ENCODE measurements around the gene CORO6.

Gene CORO6

GRCh38 chr17:29579866-29580771, 42.6 kb downstream of the CORO6 start:
- Histone ChIP-seq H3K9me3 (ENCODE audit: control extremely low read depth in 1 of 5, control insufficient read depth in 4 of 5, insufficient read depth in 2 of 5, low read depth in 1 of 5, low read length in 4 of 5) (no peaks in the 10 kb centered on the region), H3K27me3 (replicated peaks in 2 of 5; ENCODE audit: control insufficient read depth in 4 of 5, insufficient read depth in 5 of 5, low read length in 4 of 5) (no peaks in the 10 kb centered on the region), H3K4me1 (ENCODE audit: control extremely low read depth in 1 of 4, control insufficient read depth in 4 of 4, insufficient read depth in 4 of 4, low read length in 3 of 4) (peaks cover 0 to 18% (median 13%) of the 10 kb centered on the region in 4 experiments), H3K4me3 (ENCODE audit: control insufficient read depth in 1 of 7, extremely low read depth in 1 of 7, insufficient read depth in 4 of 7, low read depth in 2 of 7, low read length in 6 of 7) (no peak overlapping the region), H3K27ac (ENCODE audit: insufficient read depth in 1 of 2, low read depth in 1 of 2, low read length in 2 of 2, poor library complexity in 1 of 2, severe bottlenecking in 2 of 2) (no peak overlapping the region), H3K36me3 (ENCODE audit: control insufficient read depth in 4 of 4, insufficient read depth in 4 of 4, low read length in 3 of 4) (peaks cover 3 to 81% (median 49%) of the 10 kb centered on the region in 4 experiments)
- ChIA-PET CTCF (interaction anchor here (0.5 to 15.9 kb wide), 16 partner anchors 8 to 351 kb away, joined by 3 to 179 read pairs (median 5); partner anchors contain the start of genes ABHD15, ANKRD13B and GIT1), POLR2A (no interaction called here)
- peak; percentile 89 to 96 (median 95) for DNase-seq
- WGBS (ENCODE audit: insufficient coverage) = 58% methylated on average over 10 of the region's 15 CpGs

GRCh38 chr17:29578626-29579485, 43.9 kb downstream of the CORO6 start:
- WGBS (ENCODE audit: insufficient coverage) = 100% methylated on average over 8 of the region's 14 CpGs
- H3K9me3 ChIP-seq (ENCODE audit: control extremely low read depth in 1 of 5, control insufficient read depth in 4 of 5, insufficient read depth in 2 of 5, low read depth in 1 of 5, low read length in 4 of 5) = no peaks in the 10 kb centered on the region
- H3K36me3 ChIP-seq (ENCODE audit: control insufficient read depth in 4 of 4, insufficient read depth in 4 of 4, low read length in 3 of 4) = peaks cover 3 to 92% (median 60%) of the 10 kb centered on the region in 4 experiments
- DNase-seq = no peak
- peaks cover 0 to 6% (median under 1%) of the 10 kb centered on the region in 4 experiments for H3K4me1 ChIP-seq (ENCODE audit: control extremely low read depth in 1 of 4, control insufficient read depth in 4 of 4, insufficient read depth in 4 of 4, low read length in 3 of 4)
- H3K4me3 ChIP-seq (ENCODE audit: control insufficient read depth in 1 of 7, extremely low read depth in 1 of 7, insufficient read depth in 4 of 7, low read depth in 2 of 7, low read length in 6 of 7) = no peak overlapping the region
- ChIA-PET POLR2A (interaction anchor here (1.2 kb wide), 1 partner anchor 16 kb away, joined by 3 read pairs; no protein-coding TSS in a partner anchor), CTCF (interaction anchor here (0.5 to 15.9 kb wide), 11 partner anchors 9 to 206 kb away, joined by 3 to 179 read pairs (median 5); partner anchors contain the start of genes ANKRD13B, GIT1 and TP53I13)
- H3K27ac ChIP-seq (ENCODE audit: insufficient read depth in 1 of 2, low read depth in 1 of 2, low read length in 2 of 2, poor library complexity in 1 of 2, severe bottlenecking in 2 of 2) = no peak overlapping the region
- H3K27me3 ChIP-seq (replicated peaks in 2 of 5; ENCODE audit: control insufficient read depth in 4 of 5, insufficient read depth in 5 of 5, low read length in 4 of 5) = no peaks in the 10 kb centered on the region

- no peak overlapping the region for H3K4me3 ChIP-seq (ENCODE audit: control insufficient read depth in 1 of 7, extremely low read depth in 1 of 7, insufficient read depth in 4 of 7, low read depth in 2 of 7, low read length in 6 of 7)
- no peak for DNase-seq
- H3K9me3 ChIP-seq (ENCODE audit: control extremely low read depth in 1 of 5, control insufficient read depth in 4 of 5, insufficient read depth in 2 of 5, low read depth in 1 of 5, low read length in 4 of 5) = no peaks in the 10 kb centered on the region
- peaks cover 0 to 11% (median 4%) of the 10 kb centered on the region in 4 experiments for H3K4me1 ChIP-seq (ENCODE audit: control extremely low read depth in 1 of 4, control insufficient read depth in 4 of 4, insufficient read depth in 4 of 4, low read length in 3 of 4)
- H3K36me3 ChIP-seq (ENCODE audit: control insufficient read depth in 4 of 4, insufficient read depth in 4 of 4, low read length in 3 of 4) = peaks cover 3 to 89% (median 60%) of the 10 kb centered on the region in 4 experiments
- ChIA-PET CTCF (interaction anchor here (1.7 to 15.9 kb wide), 4 partner anchors 9 to 39 kb away, joined by 6 to 179 read pairs (median 72); partner anchors contain the start of genes ANKRD13B and TP53I13), POLR2A (interaction anchor here (1.2 kb wide), 1 partner anchor 15 kb away, joined by 3 read pairs; no protein-coding TSS in a partner anchor)
- no peak overlapping the region for H3K27ac ChIP-seq (ENCODE audit: insufficient read depth in 1 of 2, low read depth in 1 of 2, low read length in 2 of 2, poor library complexity in 1 of 2, severe bottlenecking in 2 of 2)
- 94% methylated on average over 18 of the region's 22 CpGs for WGBS (ENCODE audit: insufficient coverage)
- no peaks in the 10 kb centered on the region for H3K27me3 ChIP-seq (replicated peaks in 2 of 5; ENCODE audit: control insufficient read depth in 4 of 5, insufficient read depth in 5 of 5, low read length in 4 of 5)
Measured at GRCh38 chr17:29577385-29578211, 45.1 kb downstream of the CORO6 start.

GRCh38 chr17:29577001-29577370, 45.7 kb downstream of the CORO6 start:
- no peaks in the 10 kb centered on the region for H3K27me3 ChIP-seq (replicated peaks in 2 of 5; ENCODE audit: control insufficient read depth in 4 of 5, insufficient read depth in 5 of 5, low read length in 4 of 5)
- H3K4me1 ChIP-seq (ENCODE audit: control extremely low read depth in 1 of 4, control insufficient read depth in 4 of 4, insufficient read depth in 4 of 4, low read length in 3 of 4) = peaks cover 0 to 11% (median 8%) of the 10 kb centered on the region in 4 experiments
- 96% methylated on average over 9 of the region's 9 CpGs for WGBS (ENCODE audit: insufficient coverage)
- no peak overlapping the region for H3K27ac ChIP-seq (ENCODE audit: insufficient read depth in 1 of 2, low read depth in 1 of 2, low read length in 2 of 2, poor library complexity in 1 of 2, severe bottlenecking in 2 of 2)
- ChIA-PET CTCF (interaction anchor here (0.9 to 15.9 kb wide), 6 partner anchors 9 to 40 kb away, joined by 4 to 179 read pairs (median 5); partner anchors contain the start of genes ANKRD13B and TP53I13), POLR2A (no interaction called here)
- no peaks in the 10 kb centered on the region for H3K9me3 ChIP-seq (ENCODE audit: control extremely low read depth in 1 of 5, control insufficient read depth in 4 of 5, insufficient read depth in 2 of 5, low read depth in 1 of 5, low read length in 4 of 5)
- no peak for DNase-seq
- H3K36me3 ChIP-seq (ENCODE audit: control insufficient read depth in 4 of 4, insufficient read depth in 4 of 4, low read length in 3 of 4) = peaks cover 1 to 87% (median 57%) of the 10 kb centered on the region in 4 experiments
- no peak overlapping the region for H3K4me3 ChIP-seq (ENCODE audit: control insufficient read depth in 1 of 7, extremely low read depth in 1 of 7, insufficient read depth in 4 of 7, low read depth in 2 of 7, low read length in 6 of 7)

GRCh38 chr17:29576214-29577000, 46.3 kb downstream of the CORO6 start:
- Histone ChIP-seq H3K4me3 (ENCODE audit: control insufficient read depth in 1 of 7, extremely low read depth in 1 of 7, insufficient read depth in 4 of 7, low read depth in 2 of 7, low read length in 6 of 7) (no peak overlapping the region), H3K9me3 (ENCODE audit: control extremely low read depth in 1 of 5, control insufficient read depth in 4 of 5, insufficient read depth in 2 of 5, low read depth in 1 of 5, low read length in 4 of 5) (no peaks in the 10 kb centered on the region), H3K27me3 (replicated peaks in 2 of 5; ENCODE audit: control insufficient read depth in 4 of 5, insufficient read depth in 5 of 5, low read length in 4 of 5) (no peaks in the 10 kb centered on the region), H3K4me1 (ENCODE audit: control extremely low read depth in 1 of 4, control insufficient read depth in 4 of 4, insufficient read depth in 4 of 4, low read length in 3 of 4) (peaks cover 0 to 12% (median 7%) of the 10 kb centered on the region in 4 experiments), H3K36me3 (ENCODE audit: control insufficient read depth in 4 of 4, insufficient read depth in 4 of 4, low read length in 3 of 4) (peaks cover 0 to 84% (median 58%) of the 10 kb centered on the region in 4 experiments), H3K27ac (ENCODE audit: insufficient read depth in 1 of 2, low read depth in 1 of 2, low read length in 2 of 2, poor library complexity in 1 of 2, severe bottlenecking in 2 of 2) (no peak overlapping the region)
- ChIA-PET CTCF (interaction anchor here (0.9 to 15.9 kb wide), 6 partner anchors 8 to 40 kb away, joined by 4 to 179 read pairs (median 5); partner anchors contain the start of genes ANKRD13B and TP53I13), POLR2A (no interaction called here)
- DNase-seq = no peak
- WGBS (ENCODE audit: insufficient coverage) = 92% methylated on average over 24 of the region's 37 CpGs

Data from common myeloid progenitor, CD34-positive (primary cell).